Fibroblast of upper back skin (primary cell): Measurements from ENCODE around the gene SLCO2A1.
A peak's percentile ranks its signal among the peaks of the same experiment; 100 is the strongest.

ENCODE experiments used
- DNase-seq: peaks from one replicate; pipeline ENCODE4 v3.0.0-alpha.2; 2013

The SLCO2A1 gene

DNA sequence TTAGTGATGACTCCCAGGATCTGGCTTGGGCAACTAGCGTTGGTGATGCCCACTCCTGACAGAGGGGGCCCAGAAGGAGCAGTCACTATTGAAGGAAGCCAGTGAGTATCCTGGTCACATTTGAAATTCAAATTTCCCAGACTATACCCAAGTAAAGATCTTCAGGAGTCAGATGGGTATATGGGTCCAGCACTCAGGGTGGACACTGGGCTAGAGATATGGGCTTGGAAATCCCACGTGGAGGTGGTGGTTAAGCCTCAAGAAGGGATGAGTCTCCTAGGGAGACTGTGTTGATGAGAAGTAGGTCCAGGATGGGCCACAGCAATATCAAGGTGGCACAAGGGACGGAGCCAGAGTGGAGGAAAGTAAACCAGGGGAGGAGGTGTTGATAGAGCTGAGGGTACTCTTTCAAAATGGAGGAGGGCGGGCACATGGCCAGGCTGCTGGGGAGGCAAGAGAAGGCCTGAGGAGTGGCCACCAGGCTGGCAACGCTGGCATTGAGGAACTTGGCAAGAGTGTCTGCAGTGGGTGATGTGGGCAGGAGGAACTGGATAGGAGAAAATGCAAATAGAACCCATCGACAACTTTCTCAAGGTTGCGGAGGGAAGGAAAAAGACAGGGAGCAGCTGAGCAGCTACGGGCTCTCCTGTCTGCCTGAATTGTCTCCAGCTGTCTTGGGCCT is 3.7 kb upstream of the SLCO2A1 start:
- no peak for DNase-seq

GRCh38 chr3:134031348-134031915 is 1.7 kb upstream of the SLCO2A1 start:
- no peak for DNase-seq

- DNase-seq, result no peak
These were observed 938 bp upstream of the SLCO2A1 start for GRCh38 chr3:134030379-134031347.

DNA sequence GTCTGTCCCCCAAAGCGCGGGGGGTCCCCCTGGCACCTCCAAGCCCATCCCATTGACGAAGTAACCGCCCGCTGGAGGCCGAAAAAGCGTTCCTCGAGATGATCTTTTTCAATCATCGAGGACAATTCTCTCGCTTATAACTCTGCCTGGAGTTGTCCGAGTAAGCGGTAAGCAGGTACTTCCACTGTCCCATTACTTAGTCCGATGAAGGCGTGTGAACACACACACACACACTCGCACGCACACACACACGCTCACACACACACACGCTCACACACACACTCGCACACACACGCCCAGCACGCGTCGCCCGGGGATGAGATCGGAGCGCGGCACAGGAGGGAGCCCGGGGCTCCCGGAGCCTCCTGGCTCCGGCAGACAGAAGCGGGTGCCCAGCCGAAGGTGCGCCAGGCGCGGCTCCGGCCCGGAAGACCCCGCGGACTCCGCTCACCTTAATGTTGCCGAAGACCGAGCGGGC is 430 bp downstream of the SLCO2A1 start:
- DNase-seq, result no peak

DNA sequence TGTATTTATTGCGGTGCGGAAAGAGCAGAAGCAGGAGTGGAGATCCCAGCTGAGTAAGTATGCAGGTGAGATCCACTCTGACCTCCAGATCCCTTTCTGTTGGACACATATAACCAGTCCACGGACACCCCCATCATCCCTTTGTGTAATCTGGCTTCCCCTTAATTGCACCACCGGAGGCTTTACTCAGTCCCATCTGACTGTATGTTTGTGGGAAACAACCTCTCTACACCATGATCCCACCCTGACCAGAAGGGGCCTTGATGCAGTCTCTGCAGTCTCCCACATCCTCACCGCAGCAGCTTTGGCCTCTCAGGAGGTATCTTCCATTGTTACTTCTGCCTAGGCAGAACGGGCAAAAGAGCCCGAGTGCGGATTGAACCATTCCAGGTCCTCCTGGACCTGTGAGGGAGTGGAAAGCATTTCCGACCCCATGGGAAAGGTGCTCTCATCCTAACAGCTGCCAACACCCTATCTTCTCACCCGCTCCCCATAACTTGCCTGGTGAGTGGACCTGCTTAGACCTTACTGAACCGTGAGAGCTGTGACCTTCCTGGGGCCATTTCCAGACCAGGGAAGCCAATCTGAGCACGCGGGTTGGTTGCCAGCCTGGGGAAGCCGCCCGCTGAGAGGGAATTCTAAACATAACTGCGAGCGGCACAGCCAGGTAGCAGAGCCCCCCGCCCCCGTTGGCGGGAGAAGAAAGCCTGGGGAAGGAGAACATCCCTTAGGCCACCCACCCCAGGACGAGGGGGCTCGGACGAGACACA is 1.1 kb downstream of the SLCO2A1 start:
- no peak for DNase-seq

- DNase-seq, result no peak
These were observed 2.1 kb downstream of the SLCO2A1 start for GRCh38 chr3:134027631-134028030.

DNA sequence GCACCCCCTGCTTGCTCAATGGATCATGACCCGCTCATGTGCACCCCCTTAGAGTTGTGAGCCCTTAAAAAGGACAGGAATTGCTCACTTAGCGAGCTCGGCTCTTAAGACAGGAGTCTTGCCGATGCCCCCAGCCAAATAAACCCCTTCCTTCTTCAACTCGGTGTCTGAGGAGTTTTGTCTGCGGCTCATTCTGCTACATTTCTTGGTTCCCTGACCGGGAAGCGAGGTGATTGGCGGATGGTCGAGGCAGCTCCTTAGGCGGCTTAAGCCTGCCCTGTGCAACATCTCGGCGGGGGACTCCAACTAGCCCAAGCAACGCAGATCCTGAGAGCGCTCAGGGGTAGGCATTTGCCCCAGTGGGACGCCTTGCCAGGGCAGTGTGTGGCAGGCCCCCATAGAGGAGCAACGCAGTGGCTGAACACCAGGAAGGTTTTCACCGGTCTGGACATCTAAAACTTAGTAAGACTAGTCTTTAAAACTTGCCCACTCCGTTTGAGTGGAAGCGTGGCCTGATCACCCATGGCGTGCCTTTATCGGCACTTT is 9.5 kb downstream of the SLCO2A1 start:
- DNase-seq, result no peak

GRCh38 chr3:134018850-134019249 is 10.9 kb downstream of the SLCO2A1 start:
- DNase-seq, result no peak

- peak; percentile 40 for DNase-seq
These were observed 11.3 kb downstream of the SLCO2A1 start for GRCh38 chr3:134018406-134018805.

- DNase-seq, result no peak
These were observed 12.2 kb downstream of the SLCO2A1 start for GRCh38 chr3:134017490-134017889.

DNA sequence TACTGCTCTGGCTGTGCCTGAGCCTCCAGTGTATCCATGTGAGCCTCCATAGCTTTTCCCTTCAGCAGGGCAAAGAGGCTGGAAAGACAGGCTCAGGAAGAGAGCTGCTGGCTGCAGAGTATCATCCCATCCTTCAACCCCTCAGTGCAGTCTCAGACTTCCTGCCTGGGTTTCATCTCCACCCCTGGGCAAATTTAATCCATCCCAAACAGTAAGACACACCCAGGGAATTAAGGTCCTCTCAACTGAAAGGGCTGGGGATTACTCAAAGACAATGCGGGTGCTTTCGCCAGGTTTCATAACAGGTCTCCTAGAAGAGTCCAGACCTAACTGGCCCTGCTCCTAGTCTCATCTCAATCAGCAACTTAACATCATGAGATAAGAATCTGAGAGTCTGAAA is 15.5 kb downstream of the SLCO2A1 start:
- no peak for DNase-seq

GRCh38 chr3:134013280-134013679 is 16.4 kb downstream of the SLCO2A1 start:
- DNase-seq, result no peak

GRCh38 chr3:134009345-134010000 is 20.3 kb downstream of the SLCO2A1 start:
- peak; percentile 81 for DNase-seq

DNA sequence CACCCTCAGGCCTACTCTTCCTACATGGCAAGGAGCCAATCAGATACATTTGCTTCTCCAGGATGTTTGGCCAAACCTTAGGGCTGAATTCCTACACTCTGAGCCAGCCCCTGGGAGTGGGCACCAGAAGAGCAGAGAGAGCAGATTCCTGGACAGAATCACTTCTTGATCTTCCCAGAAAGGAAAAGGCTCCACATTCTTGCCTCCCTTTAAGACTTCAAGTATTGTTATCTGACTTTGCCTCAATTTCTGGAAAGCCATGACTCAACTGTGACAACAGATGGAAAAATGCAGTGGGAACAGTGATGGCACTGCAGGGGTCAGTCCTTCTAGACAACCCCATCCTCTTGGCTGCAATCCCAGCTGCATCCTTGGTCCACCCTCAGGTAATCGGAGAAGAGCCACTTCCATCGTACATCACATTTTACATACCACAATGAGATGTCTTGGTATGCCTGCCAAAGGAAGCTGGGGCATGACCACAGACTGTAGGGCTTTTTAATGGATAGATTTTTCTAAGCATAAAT is 21.0 kb downstream of the SLCO2A1 start:
- peak; percentile 98 for DNase-seq

- DNase-seq, result no peak
These were observed 21.9 kb downstream of the SLCO2A1 start for GRCh38 chr3:134007819-134008218.

- no peak for DNase-seq
These were observed 24.9 kb downstream of the SLCO2A1 start for GRCh38 chr3:134004841-134005240.

- no peak for DNase-seq
These were observed 26.7 kb downstream of the SLCO2A1 start for GRCh38 chr3:134003066-134003465.

GRCh38 chr3:134002306-134002705 is 27.4 kb downstream of the SLCO2A1 start:
- DNase-seq, result peak; percentile 91

DNA sequence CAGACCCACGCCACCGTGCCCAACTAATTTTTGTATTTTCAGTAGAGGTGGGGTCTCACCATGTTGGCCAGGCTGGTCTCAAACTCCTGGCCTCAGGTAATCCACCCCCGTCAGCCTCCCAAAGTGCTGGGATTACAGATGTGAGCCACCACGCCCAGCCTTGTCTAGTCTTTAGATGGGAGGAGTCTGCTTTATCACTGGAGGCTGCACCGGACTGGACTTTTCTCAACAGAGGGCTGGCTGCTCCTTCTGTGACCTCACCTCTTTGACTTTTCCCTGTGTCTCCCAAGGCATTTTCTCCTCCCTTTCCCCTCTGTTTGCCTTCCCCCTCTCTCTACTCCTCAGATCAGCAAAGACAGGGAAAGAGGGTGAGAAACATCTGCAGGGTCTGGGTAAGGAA is 28.5 kb downstream of the SLCO2A1 start:
- no peak for DNase-seq

DNA sequence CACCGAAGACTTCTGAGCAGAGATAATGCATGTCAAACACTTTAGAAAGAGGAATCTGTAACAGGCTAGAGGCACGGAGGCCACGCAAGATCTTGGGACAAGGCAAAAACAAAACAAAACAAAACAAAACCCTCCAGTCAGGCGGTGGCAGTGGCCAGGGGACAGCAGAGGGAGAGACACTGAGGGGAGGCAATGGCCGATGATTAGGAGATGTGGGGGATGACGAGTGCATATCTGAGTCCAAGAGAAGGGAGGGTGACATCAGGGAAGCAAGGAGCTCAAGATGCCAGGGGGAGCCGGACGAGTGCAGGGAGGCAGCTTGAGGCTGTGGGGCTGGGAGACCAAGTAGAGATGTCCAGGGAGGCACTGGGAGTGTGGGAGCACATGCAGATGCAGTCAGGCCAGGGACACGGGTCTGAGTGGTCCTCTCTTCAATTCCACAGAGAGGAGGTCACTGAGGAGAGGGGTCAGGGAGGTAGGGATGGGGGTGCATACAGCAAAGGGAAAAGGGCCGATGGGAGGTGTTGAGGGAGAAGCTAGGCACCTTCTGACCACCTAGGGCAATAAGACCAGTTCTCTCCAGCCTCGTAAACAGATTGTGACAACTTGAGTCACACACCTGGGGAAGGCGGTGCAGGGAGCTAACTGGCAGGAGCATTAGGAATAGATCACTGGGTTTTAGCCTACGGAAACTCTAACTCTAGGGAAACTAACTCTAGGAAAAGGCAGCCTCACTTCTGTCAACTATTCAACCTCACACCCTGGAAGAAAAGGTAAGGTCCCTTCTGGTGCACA is 29.6 kb downstream of the SLCO2A1 start:
- DNase-seq, result no peak
